BJ (cell line): ENCODE data around the gene CTLA4. TPM values are rescaled to one million over a fixed set of nuclear protein-coding genes. Genes with fewer than 3 reads are reported as not detected.

ENCODE experiments used
- CTCF ChIA-PET: fragments of 350-600 bp; formaldehyde crosslinking; extraction: SDS; loops from one replicate; lab custom pipeline; 2021; ENCODE audit warnings: antibody characterized with exemption, inconsistent platforms; lab: Yijun Ruan, JAX
- POLR2A ChIA-PET: fragments of 300-600 bp; sonication (Branson Sonifier 250); formaldehyde crosslinking; extraction: SDS; loops from one replicate; lab custom pipeline; 2021; ENCODE audit warnings: antibody characterized with exemption; lab: Charles Lee
- DNase-seq: peaks from one replicate; pipeline ENCODE4 v3.0.0-alpha.2; 2011; ENCODE audit warnings: low read depth
- H3K27me3 ChIP-seq: 2 replicates; pipeline ENCODE4 v1.6.0; 2011; ENCODE audit warnings: low read length; ENCODE audit not compliant: control insufficient read depth, insufficient read depth
- H3K36me3 ChIP-seq: 2 replicates; pipeline ENCODE4 v1.5.1; 2011; ENCODE audit warnings: low read length; ENCODE audit not compliant: control insufficient read depth, insufficient read depth
- H3K4me3 ChIP-seq: 2 replicates; pipeline ENCODE4 v1.5.1; 2011; ENCODE audit warnings: low read depth, mild to moderate bottlenecking, control low read depth, low read length
- CTCF ChIP-seq: IDR thresholded peaks from 2 replicates; pipeline ENCODE4 v1.5.1; 2011; ENCODE audit warnings: low read depth, mild to moderate bottlenecking, control low read depth, inconsistent platforms, low read length, moderate library complexity; ENCODE audit not compliant: insufficient read depth
- polyA plus RNA-seq: library from polyadenylated mRNA; depleted of rRNA; stranded (reverse); fragments of >200 nt; gene quantifications from 2 replicates; pipeline ENCODE4 v1.2.3, GENCODE V29; 2011

The CTLA4 gene
- polyA plus RNA-seq, 1 experiment: not detected

GRCh38 chr2:203909974-203910373 lies 42.4 kb downstream of the CTLA4 start:
- CTCF ChIA-PET: interaction anchor here (0.6 to 1.5 kb wide), 16 partner anchors 9 to 1336 kb away, joined by 3 to 8 read pairs (median 4); no protein-coding TSS in a partner anchor

DNA sequence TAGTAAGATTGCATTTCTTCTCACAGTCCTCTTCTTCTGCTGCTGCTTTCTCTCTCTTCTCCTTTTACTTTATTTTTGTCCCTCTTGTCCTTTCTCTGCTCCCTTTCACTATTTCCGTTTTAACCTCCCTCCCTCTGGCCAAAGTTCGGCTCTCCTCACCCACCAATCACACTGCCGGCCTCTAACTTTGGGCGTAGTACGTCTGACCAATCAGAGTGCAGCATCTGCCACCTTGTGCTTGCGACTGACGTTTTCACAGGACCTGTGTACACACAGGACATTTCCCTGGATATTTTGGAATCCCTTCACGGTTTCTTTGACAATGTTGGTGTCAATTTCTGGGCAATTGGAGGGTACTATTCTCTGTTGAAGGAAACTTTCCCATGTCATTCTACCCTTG lies 46.4 kb downstream of the CTLA4 start:
- CTCF ChIA-PET: no interaction called here
- Histone ChIP-seq H3K27me3 (0 out of 2 replicates have a peak, but pooled peaks cover 2% of the 10 kb centered on the region), H3K4me3 (no peak overlapping the region), H3K36me3 (no peaks in the 10 kb centered on the region)
- no peak for DNase-seq
- POLR2A ChIA-PET: no interaction called here
- TF ChIP-seq CTCF: no peak

More at GRCh38 chr2:203909974-203910373, 42.4 kb downstream of the CTLA4 start:
- POLR2A ChIA-PET: no interaction called here
- TF ChIP-seq CTCF: no peak
- H3K4me3 ChIP-seq: no peak overlapping the region
- no peaks in the 10 kb centered on the region for H3K36me3 ChIP-seq
- DNase-seq: no peak
- H3K27me3 ChIP-seq: no peaks in the 10 kb centered on the region; the same call in 1 of the 2 replicates

DNA sequence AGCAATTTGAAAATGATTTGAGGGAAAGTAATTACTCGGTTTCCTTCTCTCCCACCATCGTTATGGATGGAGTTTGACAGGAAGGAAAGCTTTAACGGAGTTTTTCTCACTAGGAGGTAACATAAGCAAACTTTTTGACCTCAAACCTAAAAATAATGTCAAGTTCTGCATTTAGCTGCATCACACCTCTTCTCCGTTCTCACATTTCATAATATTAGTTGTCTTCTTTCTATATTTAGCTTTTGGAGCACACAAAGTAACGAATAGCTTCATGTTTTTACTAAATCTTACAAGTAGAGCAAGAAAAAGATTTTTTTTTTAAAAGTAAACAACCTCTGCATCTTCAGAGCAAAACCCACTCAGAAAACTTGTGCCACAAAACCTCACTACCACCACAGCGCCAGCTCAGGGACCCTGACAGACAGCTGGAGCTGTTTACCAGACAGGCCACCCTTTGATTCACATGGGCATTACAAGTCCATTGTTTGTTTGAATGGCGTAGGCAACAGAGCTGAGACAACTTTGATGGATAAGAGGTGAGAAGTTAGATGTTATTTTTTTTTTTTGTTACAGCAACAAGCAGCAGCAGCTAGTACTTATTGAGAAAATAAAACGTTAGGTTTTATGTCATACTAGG lies 47.1 kb downstream of the CTLA4 start:
- no peak for TF ChIP-seq CTCF
- H3K4me3 ChIP-seq: no peak overlapping the region
- no peak for DNase-seq
- POLR2A ChIA-PET: no interaction called here
- no peaks in the 10 kb centered on the region for H3K36me3 ChIP-seq
- CTCF ChIA-PET: no interaction called here
- 0 out of 2 replicates have a peak, but pooled peaks cover 2% of the 10 kb centered on the region for H3K27me3 ChIP-seq

- DNase-seq: no peak
- Histone ChIP-seq H3K4me3 (no peak overlapping the region), H3K36me3 (no peaks in the 10 kb centered on the region), H3K27me3 (0 out of 2 replicates have a peak, but pooled peaks cover 2% of the 10 kb centered on the region)
- ChIA-PET POLR2A (no interaction called here), CTCF (no interaction called here)
- no peak for TF ChIP-seq CTCF
Observed at GRCh38 chr2:203915256-203915655, 47.7 kb downstream of the CTLA4 start.

DNA sequence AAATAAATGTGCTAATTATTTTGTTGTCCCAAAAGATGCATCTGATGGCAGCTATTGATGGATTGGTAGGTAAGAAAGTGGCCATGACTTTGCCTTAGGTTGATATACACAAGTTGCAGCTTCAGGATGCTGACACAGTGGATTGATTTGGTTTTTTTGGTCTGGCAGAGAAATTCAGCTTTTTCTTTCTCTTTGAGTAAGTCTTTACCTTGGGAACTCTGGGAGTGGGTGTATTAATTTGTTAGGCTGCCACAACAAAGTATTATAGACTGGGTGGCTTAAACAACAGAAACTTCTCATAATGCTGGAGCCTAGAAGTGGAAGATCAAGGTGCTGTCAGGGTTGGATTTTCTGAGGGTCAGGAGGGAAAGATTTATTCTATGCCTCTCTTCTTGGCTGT lies 49.2 kb downstream of the CTLA4 start:
- no peak for TF ChIP-seq CTCF
- Histone ChIP-seq H3K4me3 (no peak overlapping the region), H3K36me3 (no peaks in the 10 kb centered on the region), H3K27me3 (0 out of 2 replicates have a peak, but pooled peaks cover 2% of the 10 kb centered on the region)
- CTCF ChIA-PET: interaction anchor here (1.1 to 1.5 kb wide), 2 partner anchors 13 to 26 kb away, joined by 3 read pairs; no protein-coding TSS in a partner anchor
- POLR2A ChIA-PET: no interaction called here
- DNase-seq: no peak
